HG03097 (cell line): Measurements from ENCODE around the gene NUDT1.

Source experiments
- ATAC-seq: cut with Tn5 transposase; IDR thresholded peaks from one replicate; pipeline ENCODE4 v1.9.1; 2021; ENCODE audit not compliant: unreplicated experiment, low FRiP score

The NUDT1 gene

DNA sequence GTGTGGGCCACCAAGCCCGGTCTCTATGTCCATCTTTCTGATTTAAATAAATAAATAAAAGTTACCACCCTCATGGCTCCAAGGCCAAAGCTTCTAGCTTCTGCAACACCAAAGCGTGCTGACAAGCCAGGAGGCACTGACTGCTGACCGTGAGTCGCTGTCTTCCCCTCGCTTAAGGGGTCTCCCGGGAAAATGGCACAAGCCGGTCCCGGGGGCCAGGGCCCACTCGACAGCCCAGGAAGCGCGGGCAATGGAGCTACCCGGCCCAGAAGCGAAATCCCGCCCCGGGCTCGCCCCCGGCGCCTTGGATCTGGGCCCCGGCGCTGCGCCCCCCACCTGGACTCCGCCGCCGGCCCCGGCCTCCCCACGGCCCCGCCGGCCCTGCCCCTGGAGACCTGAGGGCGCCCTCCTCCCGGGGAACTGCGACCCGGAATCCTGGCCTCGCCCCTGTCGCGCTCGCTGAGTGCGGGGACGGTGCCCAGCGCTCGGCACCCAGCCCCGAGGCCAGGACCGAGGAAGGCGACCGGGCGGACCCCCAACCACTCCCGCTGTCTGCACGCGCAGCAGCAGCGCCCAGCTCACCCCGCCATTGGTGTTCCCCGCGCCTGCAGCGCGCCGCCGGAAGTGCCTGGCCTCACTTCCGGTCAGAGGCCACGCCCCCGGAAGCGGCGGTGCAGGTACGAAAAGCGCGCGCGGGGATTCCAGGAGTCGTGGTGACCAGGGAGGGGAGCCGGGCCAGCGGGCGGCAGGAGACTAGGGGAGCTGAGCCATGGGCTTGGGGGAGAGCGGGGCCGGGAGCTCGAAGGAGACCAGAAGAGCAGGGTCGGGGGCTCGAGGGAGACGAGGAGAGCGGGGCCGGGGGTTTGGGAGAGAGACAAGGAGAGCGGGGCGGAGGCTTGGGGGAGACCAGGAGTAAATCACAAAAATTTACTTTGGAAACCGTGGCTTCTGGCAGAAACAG is at the start of gene NUDT1, which contains the start of gene MRM2:
NUDT1 (plus strand) TSS at position 647 of the 961 bp plus-strand sequence. CDS start 2,349 bp downstream, outside the sequence.
MRM2 (minus strand) TSS at position 626 of the 961 bp plus-strand sequence; CDS start at position 590, 36 bp downstream.
- ATAC-seq = peak; percentile 58

DNA sequence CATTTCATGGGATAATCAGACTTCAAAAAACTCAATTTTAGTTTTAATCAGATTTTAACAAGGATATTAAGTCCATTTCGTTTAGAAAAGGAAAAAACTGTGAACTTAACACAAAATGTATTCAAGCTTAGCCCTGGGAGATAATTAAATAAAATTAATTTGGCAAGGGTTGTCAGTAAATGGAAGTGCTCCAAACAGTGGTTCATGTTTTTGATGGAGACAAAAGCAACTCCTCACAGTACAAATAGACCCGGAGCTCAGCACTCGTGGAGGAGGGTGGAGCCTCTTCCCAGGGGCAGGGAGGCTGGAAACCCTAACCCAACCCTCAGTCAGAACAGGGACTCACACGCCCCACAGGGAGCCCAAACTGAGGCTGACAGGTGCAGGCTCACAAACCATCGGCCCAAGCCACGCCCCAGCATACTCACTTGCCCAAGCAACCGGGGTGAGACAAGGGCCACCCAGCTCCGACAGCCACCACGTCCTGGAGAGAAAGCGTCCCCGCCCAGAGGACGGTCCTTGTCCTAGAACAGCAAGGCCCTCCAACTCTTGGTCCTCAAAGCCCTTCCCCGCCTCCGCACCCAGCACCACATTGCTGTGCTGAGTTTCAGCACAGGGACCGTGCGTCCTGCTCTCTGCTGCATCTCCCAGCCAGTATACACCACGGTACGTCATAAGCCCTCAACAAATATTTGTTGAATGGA is 49.0 kb upstream of the NUDT1 start:
- ATAC-seq = no peak

DNA sequence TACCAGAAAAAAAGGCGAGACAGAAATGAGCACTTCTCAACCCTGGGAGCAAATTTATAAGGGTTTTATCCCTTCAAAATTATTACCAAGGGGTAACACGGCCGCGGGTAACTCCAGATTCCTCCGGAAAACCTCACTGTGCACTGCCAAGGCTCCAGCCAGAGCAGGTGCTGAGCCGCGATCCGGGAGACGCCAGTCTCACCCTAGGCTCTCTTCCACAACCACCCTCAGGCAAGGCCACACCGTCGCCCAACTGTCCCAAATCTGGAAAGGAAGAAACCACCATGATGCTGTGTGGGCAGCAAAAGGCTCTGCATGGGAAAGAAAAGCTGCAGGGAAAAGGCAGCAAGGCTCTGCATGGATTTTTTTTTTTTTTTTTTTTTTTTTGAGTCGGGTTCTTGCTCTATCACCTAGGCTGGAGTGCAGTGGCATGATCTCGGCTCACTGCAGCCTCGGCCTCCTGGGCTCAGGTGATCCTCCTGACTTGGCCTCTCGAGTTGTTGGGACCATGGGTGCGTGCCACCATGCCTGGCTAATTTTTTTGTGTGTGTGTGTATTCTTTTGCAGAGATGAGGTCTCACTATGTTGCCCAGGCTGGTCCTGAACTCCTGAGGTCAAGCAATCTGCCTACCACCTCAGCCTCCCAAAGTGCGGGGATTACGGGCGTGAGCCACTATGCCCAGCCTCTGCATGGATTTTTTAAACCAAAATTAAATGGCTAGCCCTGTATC is 48.3 kb upstream of the NUDT1 start:
- no peak for ATAC-seq

DNA sequence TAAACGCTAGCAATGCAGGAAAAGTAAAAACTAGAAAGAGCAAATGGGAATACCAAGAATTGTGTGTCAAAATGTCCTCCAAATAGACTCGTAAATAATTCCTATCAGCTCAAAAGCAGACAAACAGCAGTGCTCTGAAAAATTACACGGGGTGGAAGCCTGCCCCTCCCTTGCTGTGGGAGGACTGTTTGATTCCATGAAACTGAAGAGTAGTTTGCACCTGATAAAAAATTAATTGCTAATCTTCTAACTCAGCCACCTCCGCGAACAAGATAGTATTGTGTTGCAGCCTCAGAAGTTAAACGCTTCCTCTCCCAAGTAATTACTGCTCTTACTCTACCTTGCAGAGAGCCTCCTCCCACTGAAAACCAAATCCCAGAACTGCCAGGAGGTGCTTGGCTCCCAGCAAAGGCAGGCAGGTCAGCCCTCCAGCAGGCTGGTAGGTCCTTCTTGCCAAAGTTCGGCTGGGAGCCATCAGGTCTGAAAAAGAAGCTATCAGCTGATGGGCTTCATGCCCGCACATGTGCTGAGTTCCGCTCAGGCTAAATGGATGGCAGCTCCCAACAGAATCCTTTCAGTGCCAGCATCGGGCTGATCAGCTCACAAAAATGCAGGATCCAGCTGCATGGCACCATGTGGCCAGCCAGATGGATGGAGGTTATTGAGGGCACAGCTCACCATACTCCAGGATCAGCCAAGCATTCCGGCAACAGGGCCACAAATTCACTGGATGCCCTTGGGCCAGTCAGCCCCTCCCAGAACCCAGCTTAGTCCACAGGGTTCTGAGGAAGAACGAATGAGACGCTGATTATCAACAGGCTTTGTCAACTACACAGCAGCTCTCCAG is 46.4 kb upstream of the NUDT1 start:
- ATAC-seq = no peak

DNA sequence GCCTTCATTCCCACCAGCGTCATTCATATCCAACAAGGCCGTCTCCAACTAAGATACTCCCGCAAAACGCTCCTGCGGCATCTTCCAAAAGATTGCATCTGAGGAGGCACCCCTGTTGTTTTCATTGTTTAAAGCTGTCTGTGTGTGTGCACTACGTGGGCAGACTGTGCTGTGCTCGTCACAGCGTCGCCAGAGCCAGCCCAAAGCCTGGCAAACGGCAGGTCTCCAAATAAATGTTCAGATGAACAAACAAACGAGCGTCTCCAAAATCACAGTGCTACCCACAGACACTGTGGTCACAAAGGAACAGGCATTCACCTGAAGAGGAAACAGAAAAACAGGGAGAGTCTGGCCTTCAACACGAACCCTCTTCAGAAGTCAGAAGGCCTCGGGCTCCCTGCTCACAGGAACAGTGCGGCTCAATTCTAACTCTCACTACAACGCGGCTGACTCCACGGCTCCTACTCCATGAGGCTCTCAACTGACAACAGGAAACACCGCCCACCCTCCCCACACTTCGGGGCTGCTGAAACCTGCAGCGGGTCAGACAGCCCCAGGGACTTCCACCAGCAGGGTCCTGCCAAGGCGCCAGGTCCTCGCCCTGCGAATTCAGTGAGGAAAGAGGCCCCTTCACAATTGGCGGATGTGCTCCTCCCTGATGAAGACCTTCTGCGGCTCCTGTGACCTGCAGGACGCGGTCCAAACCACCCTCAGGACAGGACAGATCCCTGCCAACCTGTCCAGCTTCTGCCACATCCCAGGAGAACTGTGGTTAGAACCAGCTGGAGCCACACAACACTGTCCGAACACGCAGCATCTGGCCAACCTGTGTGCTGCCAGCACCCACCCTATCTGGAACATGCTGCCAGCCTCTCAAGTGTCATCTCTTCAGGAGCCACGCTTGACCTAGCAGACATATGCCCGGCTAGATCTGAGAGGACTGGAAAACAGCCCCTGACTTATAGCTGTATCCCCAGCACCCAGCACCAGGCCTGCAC is 45.3 kb upstream of the NUDT1 start:
- ATAC-seq = no peak

DNA sequence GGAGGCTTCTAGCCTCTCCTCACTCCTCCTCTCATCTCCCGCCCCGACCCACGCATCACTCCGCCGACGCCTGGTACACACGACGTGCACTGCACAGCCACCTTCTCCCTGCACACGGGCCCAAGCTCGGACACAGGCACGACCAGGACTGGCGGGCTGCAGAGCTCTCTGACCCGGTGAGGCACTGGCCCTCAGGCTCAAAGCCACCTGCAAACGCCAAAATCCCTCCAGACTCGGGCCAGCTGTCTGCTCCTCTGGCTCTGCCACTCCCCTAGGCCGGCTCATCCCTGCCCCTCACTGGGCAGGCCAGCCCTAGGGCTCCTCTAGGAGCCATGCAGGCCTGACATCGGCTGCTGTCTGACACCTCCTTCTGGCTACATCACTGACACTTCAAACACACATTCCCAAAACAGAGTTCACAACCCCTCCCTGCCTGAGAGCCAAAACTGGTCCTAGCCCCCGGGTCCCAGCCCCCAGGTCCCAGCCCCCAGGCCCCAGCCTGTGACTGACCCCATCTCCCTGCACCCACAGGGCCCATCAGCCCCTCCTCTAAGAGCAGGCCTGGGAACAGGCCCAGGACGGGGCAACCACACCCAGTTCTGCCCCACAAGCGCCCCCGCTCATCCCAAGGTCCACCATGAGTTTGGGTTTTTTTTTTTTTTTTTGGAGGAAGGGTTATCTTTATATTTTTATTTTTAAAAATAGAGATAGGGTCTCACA is 44.4 kb upstream of the NUDT1 start:
- ATAC-seq = no peak

- ATAC-seq = no peak
Observed at GRCh38 chr7:2198206-2198605, 43.8 kb upstream of the NUDT1 start.

DNA sequence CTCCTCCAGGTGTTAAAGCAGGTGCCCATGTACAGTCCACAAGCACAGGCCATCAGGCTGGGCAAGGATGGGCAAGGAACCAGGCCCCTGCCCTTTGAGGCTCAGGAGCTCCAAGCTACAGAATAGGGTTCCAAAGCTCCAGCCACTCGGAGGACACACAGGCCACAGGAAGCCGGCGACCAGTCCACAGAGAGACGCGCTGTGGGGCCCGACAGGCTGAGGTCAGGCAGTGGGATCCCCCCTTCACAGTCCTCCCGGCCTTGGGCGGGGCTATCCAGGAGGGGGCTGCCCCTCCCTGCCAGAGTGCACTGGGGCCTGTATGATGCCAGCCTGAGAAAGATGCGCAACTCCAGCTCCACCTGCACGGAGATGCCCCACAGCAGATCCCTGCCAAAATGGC is 43.3 kb upstream of the NUDT1 start:
- no peak for ATAC-seq

DNA sequence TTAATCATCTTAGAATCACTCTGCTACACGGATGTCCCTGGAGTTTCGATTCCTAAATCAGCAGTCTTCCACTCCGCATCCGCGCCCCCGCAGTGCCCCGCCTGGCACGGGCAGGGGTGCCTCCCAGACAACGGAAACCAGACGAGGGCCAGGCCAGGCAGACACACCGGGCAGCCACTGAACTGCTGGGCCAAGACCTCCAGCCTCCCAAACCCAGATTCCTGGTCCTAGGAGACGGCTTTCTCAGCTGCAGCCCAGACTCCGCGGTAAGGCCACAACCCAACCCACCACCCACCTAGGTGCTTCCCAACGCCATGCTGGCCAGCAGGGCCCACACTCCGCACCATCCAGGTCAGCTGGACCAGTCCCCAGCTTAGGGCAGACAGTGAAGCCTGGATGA is 42.5 kb upstream of the NUDT1 start:
- ATAC-seq = no peak

GRCh38 chr7:2199956-2200583 is 42.0 kb upstream of the NUDT1 start:
- no peak for ATAC-seq

DNA sequence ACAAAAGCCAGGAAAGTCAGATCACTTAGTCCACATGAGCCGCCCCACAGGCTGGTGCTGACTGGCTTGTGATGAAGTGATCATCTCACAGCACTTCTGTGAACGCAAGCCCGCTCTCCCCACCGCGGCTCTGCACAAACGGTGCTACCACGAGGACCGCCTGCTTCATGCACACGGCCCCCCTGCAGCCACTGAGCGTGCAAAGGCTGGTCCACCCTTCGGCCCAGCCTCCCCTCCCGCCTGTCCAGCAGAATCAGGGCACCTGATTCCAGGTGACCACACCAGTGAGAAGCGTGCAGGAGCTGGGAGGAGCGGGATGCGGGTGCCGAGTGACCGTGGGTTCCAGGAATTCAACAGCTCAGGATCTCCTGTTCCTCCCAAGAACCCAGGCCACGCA is 41.4 kb upstream of the NUDT1 start:
- no peak for ATAC-seq

GRCh38 chr7:2201128-2201527 is 40.9 kb upstream of the NUDT1 start:
- no peak for ATAC-seq

DNA sequence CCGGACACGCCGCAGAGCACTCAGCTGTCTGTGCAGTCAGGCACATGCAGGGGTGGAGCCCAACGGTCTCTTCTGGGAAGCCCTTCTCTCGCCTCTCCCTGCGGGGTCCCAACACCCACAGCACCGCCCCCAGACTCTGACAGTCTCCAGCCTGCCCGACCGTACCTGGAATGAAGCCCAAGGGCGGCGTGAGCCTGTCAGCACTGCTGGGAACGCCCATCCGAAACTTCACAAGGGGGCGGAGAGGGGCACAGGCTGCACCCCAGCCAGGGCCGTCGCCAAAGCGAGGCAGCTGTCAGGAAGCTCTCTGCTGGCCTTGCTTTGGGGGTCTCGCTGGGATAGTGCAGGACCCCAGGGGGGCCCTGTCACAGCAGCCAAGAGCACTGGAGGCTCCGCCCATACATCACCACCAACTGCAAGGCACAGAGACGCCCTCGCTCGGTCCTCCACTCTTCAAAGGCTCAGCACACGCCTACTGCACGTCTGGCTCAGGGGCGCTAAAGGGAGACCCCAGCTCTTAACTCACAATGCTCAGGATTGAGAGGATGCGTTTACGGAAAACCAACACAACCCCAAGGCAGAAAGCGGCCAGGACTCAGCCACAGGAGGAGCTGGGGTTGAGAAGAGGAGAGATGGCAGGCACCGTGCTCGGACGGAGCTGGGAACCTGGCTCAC is 40.2 kb upstream of the NUDT1 start:
- no peak for ATAC-seq

DNA sequence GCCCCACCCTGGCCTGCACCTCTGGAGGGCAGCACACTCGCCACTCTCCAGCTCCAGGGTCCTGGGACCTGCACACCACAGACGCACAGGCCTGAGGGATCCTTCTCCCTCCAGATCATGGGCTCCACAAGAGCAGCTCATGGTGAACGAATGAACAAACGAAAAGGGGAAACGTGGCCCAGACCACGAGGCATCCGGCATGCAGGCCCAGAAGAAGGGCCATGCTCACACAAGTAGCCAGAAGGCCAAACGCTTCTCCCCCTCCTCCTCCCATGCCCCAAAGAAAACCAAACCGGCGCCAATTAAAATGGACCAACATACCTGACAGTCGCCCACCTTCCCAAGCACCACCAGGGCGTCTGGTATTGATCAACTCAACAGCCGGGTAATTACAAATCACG is 39.7 kb upstream of the NUDT1 start:
- no peak for ATAC-seq

DNA sequence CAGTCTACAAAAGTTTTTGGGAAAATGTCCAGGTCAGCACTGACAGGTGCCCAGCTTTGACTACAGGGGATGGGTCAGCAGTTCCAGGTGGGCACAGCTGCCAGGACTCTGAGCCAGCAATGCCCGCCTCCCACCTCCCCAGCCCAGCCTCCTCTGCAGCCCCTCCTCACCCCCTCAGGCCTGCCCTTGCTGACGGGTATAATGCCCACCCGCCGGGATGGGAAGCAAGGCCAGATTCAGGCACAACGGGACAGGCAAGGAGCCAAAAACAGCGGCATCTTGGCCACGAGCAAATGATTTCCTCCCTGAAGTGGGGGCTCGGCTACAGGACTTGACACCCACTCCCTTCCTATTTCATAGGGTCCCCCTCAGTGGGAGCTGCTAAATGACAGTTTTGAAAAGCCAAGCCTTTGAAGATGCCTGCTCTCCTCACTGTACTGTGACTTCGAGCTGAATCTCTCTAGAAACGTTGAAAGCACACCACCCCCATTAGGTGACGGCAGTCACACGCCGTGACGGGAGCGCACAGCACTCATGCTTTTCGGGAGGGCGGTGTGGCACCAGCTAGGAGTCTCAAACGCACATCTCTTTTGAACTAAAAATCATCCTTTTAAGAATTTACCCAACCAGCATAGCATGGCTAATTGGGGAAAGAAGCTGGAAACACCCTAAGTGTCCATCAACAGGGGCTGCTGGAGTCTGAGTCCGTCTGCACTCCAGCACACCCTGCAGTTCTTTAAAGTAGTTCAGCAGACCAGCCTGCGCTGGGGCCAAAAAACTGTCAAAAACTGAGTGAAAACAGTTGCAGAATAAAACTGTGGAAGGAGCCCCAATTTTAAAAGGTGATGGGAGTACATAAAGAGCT is 38.9 kb upstream of the NUDT1 start:
- no peak for ATAC-seq

DNA sequence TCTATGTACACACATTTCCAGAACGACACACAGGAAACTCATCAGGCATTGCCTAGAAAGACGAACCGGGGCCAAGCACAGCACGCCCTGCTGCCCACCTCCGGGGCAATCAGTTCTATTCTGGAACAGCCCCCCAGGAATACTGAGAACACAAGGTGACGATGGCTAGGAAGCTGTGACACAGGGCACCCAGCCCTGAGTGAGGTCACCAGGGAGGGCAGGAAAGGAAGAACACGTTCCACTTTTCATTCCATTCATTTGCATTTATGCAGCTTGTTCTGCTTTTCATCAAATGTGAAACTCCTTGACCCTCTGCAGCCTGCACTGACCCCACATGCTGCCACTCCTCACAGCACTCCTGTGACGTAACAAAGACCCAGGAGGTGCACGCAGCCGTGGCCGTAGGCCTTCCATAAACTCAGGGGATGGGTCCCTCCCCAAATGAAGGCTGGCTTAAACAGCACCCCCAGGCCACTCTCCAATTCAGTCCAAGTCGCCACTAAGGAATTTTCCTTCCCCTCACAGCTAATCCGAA is 38.2 kb upstream of the NUDT1 start:
- no peak for ATAC-seq
